ENCODE measurements around the gene RGS14.

The RGS14 gene

GRCh38 chr5:177384134-177384533, 26.4 kb downstream of the RGS14 start, which contains the start of gene SLC34A1:
Gene SLC34A1, plus strand, starts transcription at chr5:177384434. Its CDS starts 1,308 bp downstream, at chr5:177385742.
- no peak for DNase-seq (ENCODE audit: low read depth)
- no peak for TF ChIP-seq CTCF (IDR thresholded peaks at IDR 0.05; ENCODE audit: control insufficient read depth, insufficient read depth, low read depth, low read length, missing control alignments)
- no peak within 1 kb of the TSS for H3K4me3 ChIP-seq (ENCODE audit: control insufficient read depth, low read depth, low read length)

- no peak for DNase-seq (ENCODE audit: low read depth)
- no peak overlapping the region for H3K4me3 ChIP-seq (ENCODE audit: control insufficient read depth, low read depth, low read length)
- no peak for TF ChIP-seq CTCF (IDR thresholded peaks at IDR 0.05; ENCODE audit: control insufficient read depth, insufficient read depth, low read depth, low read length, missing control alignments)
Measured at GRCh38 chr5:177385720-177386119, 28.0 kb downstream of the RGS14 start.

GRCh38 chr5:177386542-177386941, 28.8 kb downstream of the RGS14 start:
- no peak for TF ChIP-seq CTCF (IDR thresholded peaks at IDR 0.05; ENCODE audit: control insufficient read depth, insufficient read depth, low read depth, low read length, missing control alignments)
- H3K4me3 ChIP-seq (ENCODE audit: control insufficient read depth, low read depth, low read length) = no peak overlapping the region
- no peak for DNase-seq (ENCODE audit: low read depth)

GRCh38 chr5:177387405-177387804, 29.7 kb downstream of the RGS14 start:
- no peak overlapping the region for H3K4me3 ChIP-seq (ENCODE audit: control insufficient read depth, low read depth, low read length)
- DNase-seq (ENCODE audit: low read depth) = no peak
- TF ChIP-seq CTCF (IDR thresholded peaks at IDR 0.05; ENCODE audit: control insufficient read depth, insufficient read depth, low read depth, low read length, missing control alignments) = no peak

- no peak for DNase-seq (ENCODE audit: low read depth)
- TF ChIP-seq CTCF (IDR thresholded peaks at IDR 0.05; ENCODE audit: control insufficient read depth, insufficient read depth, low read depth, low read length, missing control alignments) = no peak
- no peak overlapping the region for H3K4me3 ChIP-seq (ENCODE audit: control insufficient read depth, low read depth, low read length)
Measured at GRCh38 chr5:177388521-177389052, 30.9 kb downstream of the RGS14 start.

- H3K4me3 ChIP-seq (ENCODE audit: control insufficient read depth, low read depth, low read length) = no peak overlapping the region; the same call in 1 of the 2 replicates
Measured at GRCh38 chr5:177389241-177390169, 31.8 kb downstream of the RGS14 start.

More at GRCh38 chr5:177389241-177390169, 31.8 kb downstream of the RGS14 start:
- DNase-seq (ENCODE audit: low read depth) = peak; percentile 88
- no peak for TF ChIP-seq CTCF (IDR thresholded peaks at IDR 0.05; ENCODE audit: control insufficient read depth, insufficient read depth, low read depth, low read length, missing control alignments)

All from AG09309 (cell line).